ENCODE results near the gene DCX.

Gene DCX

GRCh38 chrX:111411983-111412382, at the start of gene DCX:
DCX (minus strand) TSS chrX:111412192; CDS start chrX:111410398, 1,794 bp downstream.
- DNase-seq: no peak

GRCh38 chrX:111460607-111461006, 48.6 kb upstream of the DCX start:
- no peak for DNase-seq

GRCh38 chrX:111447298-111447697, 35.3 kb upstream of the DCX start:
- DNase-seq: no peak

- DNase-seq: peak; percentile 41
These were observed 33.5 kb upstream of the DCX start for GRCh38 chrX:111445485-111445884.

GRCh38 chrX:111444881-111445280, 32.9 kb upstream of the DCX start:
- DNase-seq: no peak

- DNase-seq: no peak
These were observed 32.0 kb upstream of the DCX start for GRCh38 chrX:111443946-111444345.

GRCh38 chrX:111442791-111443190, 30.8 kb upstream of the DCX start:
- no peak for DNase-seq

- no peak for DNase-seq
These were observed 23.5 kb upstream of the DCX start for GRCh38 chrX:111435469-111435868.

- no peak for DNase-seq
These were observed 19.0 kb upstream of the DCX start for GRCh38 chrX:111431001-111431400.

- no peak for DNase-seq
These were observed 435 bp downstream of the DCX start for GRCh38 chrX:111411557-111411956.

- no peak for DNase-seq
These were observed 1.4 kb downstream of the DCX start for GRCh38 chrX:111410590-111411078.

GRCh38 chrX:111409326-111409725, 2.7 kb downstream of the DCX start:
- no peak for DNase-seq

GRCh38 chrX:111407948-111408347, 4.0 kb downstream of the DCX start:
- no peak for DNase-seq

GRCh38 chrX:111402344-111402743, 9.6 kb downstream of the DCX start:
- no peak for DNase-seq

GRCh38 chrX:111395149-111395548, 16.8 kb downstream of the DCX start:
- DNase-seq: no peak

GRCh38 chrX:111394569-111394968, 17.4 kb downstream of the DCX start:
- no peak for DNase-seq

- DNase-seq: no peak
These were observed 24.4 kb downstream of the DCX start for GRCh38 chrX:111387470-111388070.

- no peak for DNase-seq
These were observed 25.3 kb downstream of the DCX start for GRCh38 chrX:111386615-111387233.

GRCh38 chrX:111386077-111386476, 25.9 kb downstream of the DCX start:
- DNase-seq: no peak

GRCh38 chrX:111382277-111382676, 29.7 kb downstream of the DCX start:
- no peak for DNase-seq

- DNase-seq: peak; percentile 27
These were observed 35.0 kb downstream of the DCX start for GRCh38 chrX:111376897-111377578.

GRCh38 chrX:111376486-111376885, 35.5 kb downstream of the DCX start:
- DNase-seq: no peak

GRCh38 chrX:111375747-111376146, 36.2 kb downstream of the DCX start:
- no peak for DNase-seq

GRCh38 chrX:111372086-111372485, 39.9 kb downstream of the DCX start:
- DNase-seq: no peak
